Mesothelial cell of epicardium (in vitro differentiated cells): ENCODE data around the gene GOLGA6L1. TPM values are rescaled to one million over a fixed set of nuclear protein-coding genes. Genes with fewer than 3 reads are reported as not detected.
"Not testable (repeated sequence)": the region's sequence is repeated elsewhere in the genome, so short reads cannot be mapped to it uniquely, and the experiment has no call there.

ENCODE experiments used
- DNase-seq, 2 experiments: peaks; one replicate each; pipeline ENCODE4 v3.0.0; 2021; ENCODE audit warnings: low spot score in 2 of 2; ENCODE audit not compliant: unreplicated experiment in 2 of 2
- H3K27ac Mint-ChIP-seq: 2 replicates; pipeline ENCODE4 v1.8.0; 2021; ENCODE audit warnings: mixed read lengths
- H3K27me3 Mint-ChIP-seq: 2 replicates; pipeline ENCODE4 v1.8.0; 2021; ENCODE audit warnings: low read depth, mixed read lengths
- H3K36me3 Mint-ChIP-seq: 2 replicates; pipeline ENCODE4 v1.8.0; 2021; ENCODE audit warnings: mixed read lengths
- H3K4me1 Mint-ChIP-seq: 2 replicates; pipeline ENCODE4 v1.8.0; 2021; ENCODE audit warnings: mixed read lengths
- H3K4me3 Mint-ChIP-seq: 2 replicates; pipeline ENCODE4 v1.8.0; 2021; ENCODE audit warnings: mild to moderate bottlenecking, moderate library complexity, mixed read lengths
- H3K9me3 Mint-ChIP-seq: 2 replicates; pipeline ENCODE4 v1.8.0; 2021; ENCODE audit warnings: mixed read lengths
- total RNA-seq: library from RNA; stranded (reverse); gene quantifications from 3 replicates; pipeline ENCODE4 v1.2.1, GENCODE V29; 2021
- TF ChIP-seq, protein P1 (sequence below): fragments of 200-600 bp; sonication (generic); IDR thresholded peaks from one replicate; pipeline ENCODE4 v1.5.0; 2021; ENCODE audit warnings: antibody characterized with exemption; ENCODE audit not compliant: unreplicated experiment

GOLGA6L1 gene, protein sequence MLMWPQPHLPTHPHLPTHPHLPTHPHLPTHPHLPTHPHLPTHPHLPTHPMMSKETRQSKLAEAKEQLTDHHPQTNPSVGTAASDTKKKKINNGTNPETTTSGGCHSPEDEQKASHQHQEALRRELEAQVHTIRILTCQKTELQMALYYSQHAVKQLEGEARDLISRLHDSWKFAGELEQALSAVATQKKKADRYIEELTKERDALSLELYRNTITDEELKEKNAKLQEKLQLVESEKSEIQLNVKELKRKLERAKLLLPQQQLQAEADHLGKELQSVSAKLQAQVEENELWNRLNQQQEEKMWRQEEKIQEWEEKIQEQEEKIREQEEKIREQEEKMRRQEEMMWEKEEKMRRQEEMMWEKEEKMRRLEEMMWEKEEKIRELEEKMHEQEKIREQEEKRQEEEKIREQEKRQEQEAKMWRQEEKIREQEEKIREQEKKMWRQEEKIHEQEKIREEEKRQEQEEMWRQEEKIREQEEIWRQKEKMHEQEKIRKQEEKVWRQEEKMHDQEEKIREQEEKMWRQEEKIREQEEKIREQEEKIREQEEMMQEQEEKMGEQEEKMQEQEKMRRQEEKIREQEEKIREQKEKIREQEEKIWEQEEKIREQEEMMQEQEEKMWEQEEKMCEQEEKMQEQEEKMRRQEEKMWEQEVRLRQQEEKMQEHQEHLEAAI
- not detected in 3 replicates for total RNA-seq

GRCh38 chr15:23136722-23137121, at the start of gene GOLGA6L1:
Gene GOLGA6L1, minus strand, starts transcription at chr15:23136822. Its CDS starts 91 bp downstream, at chr15:23136731.
- not testable (repeated sequence) for H3K27ac Mint-ChIP-seq, H3K4me3 Mint-ChIP-seq, H3K9me3 Mint-ChIP-seq, H3K27me3 Mint-ChIP-seq, H3K4me1 Mint-ChIP-seq, H3K36me3 Mint-ChIP-seq, DNase-seq

GRCh38 chr15:23181201-23181600, 44.6 kb upstream of the GOLGA6L1 start:
- DNase-seq, H3K36me3 Mint-ChIP-seq, H3K9me3 Mint-ChIP-seq, H3K4me1 Mint-ChIP-seq, H3K27ac Mint-ChIP-seq, H3K4me3 Mint-ChIP-seq: not testable (repeated sequence)
- H3K27me3 Mint-ChIP-seq, result peaks cover 16% of the 10 kb centered on the region

- H3K36me3 Mint-ChIP-seq, H3K9me3 Mint-ChIP-seq, DNase-seq, H3K4me1 Mint-ChIP-seq, H3K27ac Mint-ChIP-seq: not testable (repeated sequence)
- H3K27me3 Mint-ChIP-seq, result peaks cover 16% of the 10 kb centered on the region
- peak overlapping the region; percentile 47 for H3K4me3 Mint-ChIP-seq
Measured at GRCh38 chr15:23180547-23180927, 43.9 kb upstream of the GOLGA6L1 start.

- DNase-seq, result peak in 1 of 2 experiments; percentile 55
- H3K36me3 Mint-ChIP-seq, H3K9me3 Mint-ChIP-seq, H3K4me1 Mint-ChIP-seq, H3K27ac Mint-ChIP-seq: not testable (repeated sequence)
- Mint-ChIP-seq H3K4me3 (peak overlapping the region; percentile 47), H3K27me3 (peaks cover 16% of the 10 kb centered on the region)
Measured at GRCh38 chr15:23179768-23180546, 43.3 kb upstream of the GOLGA6L1 start.

DNA sequence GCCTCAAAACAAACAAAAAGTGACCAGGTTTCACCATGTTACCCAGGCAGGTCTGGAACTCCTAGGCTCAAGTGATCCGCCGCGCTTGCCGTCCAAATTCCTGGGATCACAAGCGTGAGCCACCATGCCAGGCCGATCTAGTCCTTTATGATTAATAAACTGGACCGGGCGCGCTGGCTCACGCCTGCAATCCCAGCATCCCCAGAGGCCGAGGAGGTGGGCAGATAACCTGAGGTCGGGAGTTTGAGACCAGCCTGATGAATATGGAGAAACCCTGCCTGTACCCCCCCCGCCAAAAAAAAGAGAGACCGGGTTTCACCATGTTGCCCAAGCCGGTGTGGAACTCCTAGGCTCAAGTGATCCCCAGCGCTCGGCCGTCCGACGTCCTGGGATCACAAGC, 40.1 kb upstream of the GOLGA6L1 start:
- not testable (repeated sequence) for H3K4me1 Mint-ChIP-seq, H3K27ac Mint-ChIP-seq, DNase-seq, H3K4me3 Mint-ChIP-seq, H3K9me3 Mint-ChIP-seq, H3K36me3 Mint-ChIP-seq
- peaks cover 13% of the 10 kb centered on the region for H3K27me3 Mint-ChIP-seq

DNA sequence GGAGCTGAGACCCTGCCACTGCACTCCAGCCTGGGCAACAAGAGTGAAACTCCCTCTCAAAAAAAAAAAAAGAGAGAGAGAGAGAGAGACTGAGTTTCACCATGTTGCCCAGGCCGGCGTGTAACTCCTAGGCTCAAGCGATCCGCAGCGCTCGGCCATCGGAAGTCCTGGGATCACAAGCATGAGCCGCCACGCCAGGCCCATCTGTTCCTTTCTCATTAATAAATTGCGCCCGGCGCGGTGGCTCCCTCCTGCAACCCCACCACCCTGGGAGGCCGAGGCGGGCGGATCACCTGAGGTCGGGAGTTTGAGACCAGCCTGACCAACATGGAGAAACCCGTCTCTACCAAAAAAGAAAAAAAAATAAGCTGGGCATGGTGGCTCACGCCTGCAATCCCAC, 39.0 kb upstream of the GOLGA6L1 start:
- H3K9me3 Mint-ChIP-seq, H3K36me3 Mint-ChIP-seq, H3K4me1 Mint-ChIP-seq, H3K27ac Mint-ChIP-seq, H3K4me3 Mint-ChIP-seq, H3K27me3 Mint-ChIP-seq, DNase-seq: not testable (repeated sequence)

DNA sequence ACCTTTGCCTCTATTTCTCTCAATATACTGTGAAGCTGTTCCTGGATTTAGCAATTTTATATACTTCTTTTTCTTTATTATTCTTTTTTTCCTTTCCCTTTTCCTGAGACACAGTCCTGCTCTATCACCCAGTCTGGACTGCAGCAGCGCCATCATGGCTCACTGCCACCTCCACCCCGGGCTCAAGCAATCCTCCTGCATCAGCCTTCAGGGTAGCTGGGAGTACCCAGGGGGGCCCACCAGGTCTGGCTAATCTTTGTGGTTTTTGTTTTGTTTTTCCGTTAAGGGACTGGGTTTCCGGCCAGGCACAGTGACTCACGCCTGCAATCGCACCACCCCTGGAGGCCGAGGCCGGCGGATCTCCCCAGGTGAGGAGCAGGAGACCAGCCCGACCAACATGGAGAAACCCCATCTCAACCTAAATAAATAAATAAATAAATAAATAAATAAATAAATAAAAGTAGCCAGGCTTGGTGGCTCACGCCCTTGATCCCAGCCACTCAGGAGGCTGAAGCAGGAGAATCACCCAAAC, 38.1 kb upstream of the GOLGA6L1 start:
- not testable (repeated sequence) for H3K27ac Mint-ChIP-seq, H3K9me3 Mint-ChIP-seq, H3K36me3 Mint-ChIP-seq, H3K27me3 Mint-ChIP-seq, H3K4me1 Mint-ChIP-seq, H3K4me3 Mint-ChIP-seq, DNase-seq

DNA sequence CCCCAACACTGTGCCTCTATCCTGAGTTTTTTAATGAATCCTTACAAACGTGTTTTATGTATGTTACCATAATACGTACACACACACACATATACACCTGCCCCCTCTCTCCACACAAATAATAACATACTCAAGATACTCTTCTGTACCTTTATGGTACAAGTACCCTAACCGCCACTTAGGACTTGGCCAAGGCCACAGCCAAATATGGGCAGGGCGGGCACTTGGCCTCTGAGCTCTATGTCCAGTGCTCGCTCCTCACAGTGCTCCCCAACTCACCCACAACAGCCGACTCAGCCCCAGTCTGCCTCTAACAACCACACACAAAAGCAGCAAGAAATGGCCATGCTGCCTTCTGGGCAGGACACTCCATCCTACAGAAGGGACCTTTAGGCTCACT, 3.8 kb downstream of the GOLGA6L1 start:
- not testable (repeated sequence) for H3K9me3 Mint-ChIP-seq, H3K27me3 Mint-ChIP-seq, H3K27ac Mint-ChIP-seq, H3K4me3 Mint-ChIP-seq, DNase-seq, H3K36me3 Mint-ChIP-seq, H3K4me1 Mint-ChIP-seq

GRCh38 chr15:23118208-23118607, 18.4 kb downstream of the GOLGA6L1 start:
- no peak overlapping the region for H3K27ac Mint-ChIP-seq
- H3K4me1 Mint-ChIP-seq, result no peaks in the 10 kb centered on the region

More at GRCh38 chr15:23118208-23118607, 18.4 kb downstream of the GOLGA6L1 start:
- TF ChIP-seq, protein P1, sequence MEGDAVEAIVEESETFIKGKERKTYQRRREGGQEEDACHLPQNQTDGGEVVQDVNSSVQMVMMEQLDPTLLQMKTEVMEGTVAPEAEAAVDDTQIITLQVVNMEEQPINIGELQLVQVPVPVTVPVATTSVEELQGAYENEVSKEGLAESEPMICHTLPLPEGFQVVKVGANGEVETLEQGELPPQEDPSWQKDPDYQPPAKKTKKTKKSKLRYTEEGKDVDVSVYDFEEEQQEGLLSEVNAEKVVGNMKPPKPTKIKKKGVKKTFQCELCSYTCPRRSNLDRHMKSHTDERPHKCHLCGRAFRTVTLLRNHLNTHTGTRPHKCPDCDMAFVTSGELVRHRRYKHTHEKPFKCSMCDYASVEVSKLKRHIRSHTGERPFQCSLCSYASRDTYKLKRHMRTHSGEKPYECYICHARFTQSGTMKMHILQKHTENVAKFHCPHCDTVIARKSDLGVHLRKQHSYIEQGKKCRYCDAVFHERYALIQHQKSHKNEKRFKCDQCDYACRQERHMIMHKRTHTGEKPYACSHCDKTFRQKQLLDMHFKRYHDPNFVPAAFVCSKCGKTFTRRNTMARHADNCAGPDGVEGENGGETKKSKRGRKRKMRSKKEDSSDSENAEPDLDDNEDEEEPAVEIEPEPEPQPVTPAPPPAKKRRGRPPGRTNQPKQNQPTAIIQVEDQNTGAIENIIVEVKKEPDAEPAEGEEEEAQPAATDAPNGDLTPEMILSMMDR, result no peak
- Mint-ChIP-seq H3K27me3 (peaks cover 2% of the 10 kb centered on the region), H3K9me3 (peaks cover 19% of the 10 kb centered on the region), H3K36me3 (no peaks in the 10 kb centered on the region), H3K4me3 (no peak overlapping the region)
- DNase-seq, result no peak
